ENCODE data around the gene ADGRA1.

ADGRA1 gene

GRCh38 chr10:133106516-133106915 lies 18.8 kb downstream of the ADGRA1 start:
- Histone ChIP-seq H3K36me3 (ENCODE audit: control insufficient read depth in 2 of 2, insufficient read depth in 1 of 2, low read length in 2 of 2) (no peaks in the 10 kb centered on the region), H3K4me1 (ENCODE audit: control insufficient read depth, insufficient read depth, low read length) (no peaks in the 10 kb centered on the region), H3K9me3 (ENCODE audit: control insufficient read depth, insufficient read depth, low read depth, low read length) (no peaks in the 10 kb centered on the region), H3K27ac (ENCODE audit: extremely low read depth, low read depth, low read length) (no peak overlapping the region), H3K4me3 (ENCODE audit: low read depth, low read length) (no peak overlapping the region)
- TF ChIP-seq ZNF423 (tag by site-specific recombination; IDR thresholded peaks at IDR 0.05) (no peak), ZNF561 (tag by site-specific recombination; IDR thresholded peaks at IDR 0.05; ENCODE audit: borderline replicate concordance) (no peak), ZFP3 (tag by site-specific recombination; IDR thresholded peaks at IDR 0.05; ENCODE audit: low read depth) (no peak), ZNF362 (tag by site-specific recombination; IDR thresholded peaks at IDR 0.05) (no peak), ZNF580 (tag by site-specific recombination; IDR thresholded peaks at IDR 0.05) (no peak)
- ChIA-PET CTCF (interaction anchor here (1.1 kb wide), 1 partner anchor 166 kb away, joined by 4 read pairs; no protein-coding TSS in a partner anchor), POLR2A (no interaction called here)

GRCh38 chr10:133107442-133107841 lies 19.7 kb downstream of the ADGRA1 start:
- CTCF ChIA-PET, result interaction anchor here (0.7 kb wide), 1 partner anchor 89 kb away, joined by 4 read pairs; no protein-coding TSS in a partner anchor
- no peak overlapping the region for H3K4me3 ChIP-seq (ENCODE audit: low read depth, low read length)
- TF ChIP-seq SETDB1 (IDR thresholded peaks at IDR 0.05; ENCODE audit: insufficient read length, low read length) (peak; percentile 87), ZNF558 (tag by site-specific recombination; IDR thresholded peaks at IDR 0.05) (no peak)

GRCh38 chr10:133109711-133110110 lies 22.0 kb downstream of the ADGRA1 start:
- TF ChIP-seq ZBTB21 (tag by site-specific recombination; IDR thresholded peaks at IDR 0.05) (no peak), ZBTB20 (tag by site-specific recombination; IDR thresholded peaks at IDR 0.05) (no peak), ZNF544 (tag by site-specific recombination; IDR thresholded peaks at IDR 0.05) (no peak), ZNF677 (tag by site-specific recombination; IDR thresholded peaks at IDR 0.05) (no peak), ZNF510 (tag by site-specific recombination; IDR thresholded peaks at IDR 0.05; ENCODE audit: insufficient replicate concordance) (no peak), ZIC2 (tag by site-specific recombination; IDR thresholded peaks at IDR 0.05) (no peak), ZFP69B (tag by site-specific recombination; IDR thresholded peaks at IDR 0.05) (no peak), KLF17 (tag by site-specific recombination; IDR thresholded peaks at IDR 0.05) (no peak), ZNF350 (tag by site-specific recombination; IDR thresholded peaks at IDR 0.05) (no peak), BCL11B (tag by site-specific recombination; IDR thresholded peaks at IDR 0.05; ENCODE audit: low read depth) (no peak), PRDM2 (tag by site-specific recombination; IDR thresholded peaks at IDR 0.05; ENCODE audit: borderline replicate concordance) (no peak), ZNF488 (tag by site-specific recombination; IDR thresholded peaks at IDR 0.05) (no peak), GLIS2 (tag by site-specific recombination; IDR thresholded peaks at IDR 0.05) (no peak), ZNF223 (tag by site-specific recombination; IDR thresholded peaks at IDR 0.05) (no peak)
- CTCF ChIA-PET, result no interaction called here
- H3K4me3 ChIP-seq (ENCODE audit: low read depth, low read length), result no peak overlapping the region

More at GRCh38 chr10:133107442-133107841, 19.7 kb downstream of the ADGRA1 start:
- no peaks in the 10 kb centered on the region for H3K9me3 ChIP-seq (ENCODE audit: control insufficient read depth, insufficient read depth, low read depth, low read length)
- POLR2A ChIA-PET, result no interaction called here
- H3K36me3 ChIP-seq (ENCODE audit: control insufficient read depth in 2 of 2, insufficient read depth in 1 of 2, low read length in 2 of 2), result no peaks in the 10 kb centered on the region
- no peak overlapping the region for H3K27ac ChIP-seq (ENCODE audit: extremely low read depth, low read depth, low read length)
- no peaks in the 10 kb centered on the region for H3K4me1 ChIP-seq (ENCODE audit: control insufficient read depth, insufficient read depth, low read length)

More at GRCh38 chr10:133109711-133110110, 22.0 kb downstream of the ADGRA1 start:
- POLR2A ChIA-PET, result no interaction called here
- Histone ChIP-seq H3K4me1 (ENCODE audit: control insufficient read depth, insufficient read depth, low read length) (no peaks in the 10 kb centered on the region), H3K27ac (ENCODE audit: extremely low read depth, low read depth, low read length) (no peak overlapping the region), H3K9me3 (ENCODE audit: control insufficient read depth, insufficient read depth, low read depth, low read length) (no peaks in the 10 kb centered on the region), H3K36me3 (ENCODE audit: control insufficient read depth in 2 of 2, insufficient read depth in 1 of 2, low read length in 2 of 2) (no peaks in the 10 kb centered on the region)
